Measurements from ENCODE around the gene FGR.

DNA sequence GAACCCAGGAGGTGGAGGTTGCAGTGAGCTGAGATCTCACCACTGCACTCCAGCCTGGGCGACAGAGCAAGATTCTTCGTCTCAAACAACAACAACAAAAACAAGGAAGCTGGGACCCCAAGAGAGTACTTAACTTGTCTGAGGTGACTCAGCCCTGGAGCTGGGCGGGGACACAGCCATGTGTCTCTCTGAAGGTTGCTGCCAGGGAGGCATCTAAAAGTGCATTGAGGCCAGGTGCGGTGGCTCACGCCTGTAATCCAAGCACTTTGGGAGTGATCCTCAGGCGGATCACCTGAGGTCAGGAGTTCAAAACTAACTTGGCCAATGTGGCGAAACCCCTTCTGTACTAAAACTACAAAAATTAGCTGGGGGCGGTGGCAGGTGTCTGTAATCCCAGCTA is 29.3 kb upstream of the FGR start:
- TF ChIP-seq TAF1 (IDR thresholded peaks at IDR 0.05; ENCODE audit: low read depth, low read length) (no peak), POLR2A (IDR thresholded peaks at IDR 0.05; ENCODE audit: low read depth, low read length) (no peak), POLR2AphosphoS5 (IDR thresholded peaks at IDR 0.05; ENCODE audit: low read depth, low read length) (no peak), SPI1 (IDR thresholded peaks at IDR 0.05; ENCODE audit: low read depth, low read length) (no peak)
